HepG2 (cell line): ENCODE results near the gene TRDMT1. TPM values are rescaled to one million over a fixed set of nuclear protein-coding genes. Genes with fewer than 3 reads are reported as not detected.
A peak's percentile ranks its signal among the peaks of the same experiment; 100 is the strongest.

ENCODE experiments used
- ATAC-seq: fragments of 200-7000 bp; cut with Tn5 transposase; 3 replicates; pipeline ENCODE4 v1.9.1; 2020; ENCODE audit warnings: mild to moderate bottlenecking, moderate library complexity
- BruUV-seq: library from RNA; stranded (reverse); fragments of 400-500 nt; replicated peaks from 2 replicates; lab custom pipeline; 2021; lab: Mats Ljungman, UMichigan
- CTCF ChIA-PET: fragments of 300-600 bp; formaldehyde crosslinking; extraction: SDS; loops from one replicate; lab custom pipeline; 2021; ENCODE audit warnings: low total read pairs, inconsistent platforms, low intra/inter-chr PET ratio; lab: Yijun Ruan, JAX
- POLR2A ChIA-PET: fragments of 350-600 bp; sonication (Branson Sonifier 250); formaldehyde crosslinking; loops from one replicate; lab custom pipeline; 2020; ENCODE audit warnings: antibody characterized with exemption, inconsistent platforms; lab: Yijun Ruan, JAX
- DNase-seq: peaks from one replicate; pipeline ENCODE4 v3.0.0-alpha.2; 2015; ENCODE audit warnings: low spot score
- FAIRE-seq: peaks from 3 replicates; lab custom pipeline; 2011; peaks lifted over from hg19 to GRCh38; lab: Jason Lieb, UNC
- H2AFZ ChIP-seq: one replicate; pipeline ENCODE4 v1.6.1; 2011; ENCODE audit warnings: low read length, inconsistent platforms
- H3K27ac ChIP-seq: fragments of 300-600 bp; 3 replicates; pipeline ENCODE4 v1.8.0; 2011; ENCODE audit warnings: mixed run types, mild to moderate bottlenecking, mixed read lengths, low read length, inconsistent platforms; ENCODE audit not compliant: insufficient read depth; ENCODE audit errors: extremely low read length
- H3K27me3 ChIP-seq, 2 experiments: fragments of 200-600 bp in 1 of 2; 2 replicates in 1 of 2; 3 replicates in 1 of 2; pipeline versions ENCODE4 v1.6.0 to v1.8.0; 2011; ENCODE audit warnings: low read length in 2 of 2, mild to moderate bottlenecking in 2 of 2, moderate library complexity in 2 of 2, inconsistent platforms in 1 of 2; ENCODE audit not compliant: insufficient read depth in 2 of 2, control insufficient read depth in 1 of 2
- H3K36me3 ChIP-seq, 2 experiments: fragments of 200-600 bp in 1 of 2; replicated peaks in 1 of 2; 2 replicates in 1 of 2; 3 replicates in 1 of 2; pipeline versions ENCODE4 v1.5.1 to v1.8.0; 2011; ENCODE audit warnings: low read length in 2 of 2, inconsistent platforms in 1 of 2; ENCODE audit not compliant: insufficient read depth in 2 of 2, control insufficient read depth in 1 of 2
- H3K4me1 ChIP-seq: 2 replicates; pipeline ENCODE4 v1.5.1; 2012; ENCODE audit warnings: low read length, inconsistent platforms; ENCODE audit not compliant: insufficient read depth
- H3K4me2 ChIP-seq: 2 replicates; pipeline ENCODE4 v1.6.0; 2011; ENCODE audit warnings: low read depth, low read length, inconsistent platforms
- H3K4me3 ChIP-seq, 3 experiments: fragments of 200-600 bp in 1 of 3; sonication (generic), shearing (Covaris generic) in 1 of 3; replicated peaks in 1 of 3; 2 replicates each; pipeline ENCODE4 v1.5.1; 2011 to 2016; ENCODE audit warnings: low read length in 3 of 3, inconsistent platforms in 2 of 3, low read depth in 2 of 3, mild to moderate bottlenecking in 2 of 3, control low read depth in 1 of 3, mixed read lengths in 1 of 3; ENCODE audit not compliant: insufficient read depth in 1 of 3
- H3K79me2 ChIP-seq: one replicate; pipeline ENCODE4 v1.6.1; 2011; ENCODE audit warnings: low read length, inconsistent platforms; ENCODE audit not compliant: insufficient read depth
- H3K9ac ChIP-seq: 2 replicates; pipeline ENCODE4 v1.6.0; 2011; ENCODE audit warnings: mild to moderate bottlenecking, low read depth, low read length, inconsistent platforms; ENCODE audit not compliant: insufficient read depth
- H3K9me3 ChIP-seq: 2 replicates; pipeline ENCODE4 v1.5.1; 2012; ENCODE audit warnings: mild to moderate bottlenecking, low read length
- H4K20me1 ChIP-seq: 2 replicates; pipeline ENCODE4 v1.6.0; 2011; ENCODE audit warnings: inconsistent platforms, mild to moderate bottlenecking, low read length, moderate library complexity; ENCODE audit not compliant: insufficient read depth
- EED ChIP-seq: sonication (generic); formaldehyde crosslinking; IDR thresholded peaks from 2 replicates; pipeline ENCODE4 v1.5.0; 2020; ENCODE audit warnings: mild to moderate bottlenecking, missing genetic modification reagents
- STAG1 ChIP-seq: sonication (generic); formaldehyde crosslinking; IDR thresholded peaks from 2 replicates; pipeline ENCODE4 v1.4.0; 2020; ENCODE audit warnings: missing genetic modification reagents
- TOE1 ChIP-seq: sonication (generic); formaldehyde crosslinking; IDR thresholded peaks from 2 replicates; pipeline ENCODE4 v1.4.0; 2020; ENCODE audit warnings: mild to moderate bottlenecking, missing genetic modification reagents
- YY1 ChIP-seq: IDR thresholded peaks from 2 replicates; pipeline ENCODE4 v1.6.1; 2011; ENCODE audit warnings: low read length, low read depth, moderate library complexity, mild to moderate bottlenecking; ENCODE audit not compliant: insufficient read depth, insufficient replicate concordance
- ZBTB44 ChIP-seq: sonication (generic); formaldehyde crosslinking; IDR thresholded peaks from 2 replicates; pipeline ENCODE4 v1.4.0; 2020; ENCODE audit warnings: missing genetic modification reagents
- ZBTB8A ChIP-seq: sonication (generic); formaldehyde crosslinking; IDR thresholded peaks from 2 replicates; pipeline ENCODE4 v1.4.0; 2020; ENCODE audit warnings: mild to moderate bottlenecking, low read depth, missing genetic modification reagents, borderline replicate concordance
- ZNF83 ChIP-seq: sonication (generic); formaldehyde crosslinking; IDR thresholded peaks from 2 replicates; pipeline ENCODE4 v1.4.0; 2020; ENCODE audit warnings: missing genetic modification reagents, mild to moderate bottlenecking, borderline replicate concordance
- WGBS: methylation state at CpG from one replicate; pipeline ENCODE4 v1.1.6; 2017; ENCODE audit warnings: low lambda C conversion rate; 5-methylcytosine and 5-hydroxymethylcytosine counted together
- in situ Hi-C: cut with HindIII; loops from 2 replicates; pipeline ENCODE4 v1.10.0; 2017; ENCODE audit warnings: low pct_unique_long_range_greater_than_20kb; ENCODE audit not compliant: extremely low pct_ligation_motif_present
- intact Hi-C: fragments of 100-400 bp; cut with micrococcal nuclease; formaldehyde crosslinking; loops from one replicate; pipeline ENCODE4 v1.10.0; 2022; ENCODE audit not compliant: unreplicated experiment
- polyA plus RNA-seq, 8 experiments: library from polyadenylated mRNA; depleted of rRNA in 3 of 8; stranded (reverse) in 7 of 8; unstranded in 1 of 8; fragments of >200 nt; fragmentation: Illumina TruSeq in 4 of 8; extraction: Trizol in 4 of 8; gene quantifications; 2 replicates each; pipeline versions ENCODE4 v1.2.1 to v1.2.3, GENCODE V29; 2011 to 2016; ENCODE audit warnings: low read depth in 4 of 8, missing spikeins in 1 of 8, mixed read lengths in 1 of 8; ENCODE audit not compliant: insufficient read depth in 1 of 8
- total RNA-seq, 5 experiments: library from RNA; depleted of rRNA; stranded (reverse); fragments of >200 nt; fragmentation: Illumina TruSeq; extraction: Trizol; gene quantifications; 2 replicates each; pipeline ENCODE4 v1.2.3, GENCODE V29; 2016; ENCODE audit warnings: low read depth in 1 of 5
- TF ChIP-seq, protein P1 (sequence below): fragments of 450-650 bp; IDR thresholded peaks from 2 replicates; pipeline ENCODE4 v1.6.1; 2016
- TF ChIP-seq, protein P2 (sequence below): sonication (generic); formaldehyde crosslinking; IDR thresholded peaks from 2 replicates; pipeline ENCODE4 v1.4.0; 2020; ENCODE audit warnings: mild to moderate bottlenecking, missing genetic modification reagents

Gene TRDMT1
- total and polyA plus RNA-seq, 2 of the 13 experiments (the other 11 are each of a cell fraction or from before 2014, with no cell fraction given): 2.0 to 3.0 TPM

- DNase-seq: no peak
- ATAC-seq: no peak
- no peak overlapping the region for H2AFZ ChIP-seq
- H3K79me2 ChIP-seq: no peaks in the 10 kb centered on the region
- intact Hi-C loops: no loop called here
- CTCF ChIA-PET: no interaction called here
- H4K20me1 ChIP-seq: no peaks in the 10 kb centered on the region
- H3K27ac ChIP-seq: no peak overlapping the region
- H3K27me3 ChIP-seq: no peaks in the 10 kb centered on the region
- in situ Hi-C loops: loop anchor here (10.0 kb wide), 1 partner anchor 356 kb away; no protein-coding TSS in a partner anchor
- H3K9me3 ChIP-seq: peaks cover 9% of the 10 kb centered on the region; the same call in 1 of the 2 replicates
- TF ChIP-seq ZNF83 (CRISPR knock-in tag): no peak
- no peak for TF ChIP-seq EED (CRISPR knock-in tag)
- 0 out of 2 replicates have a peak, but pooled peaks have one; percentile 12 for TF ChIP-seq STAG1 (CRISPR knock-in tag)
- TF ChIP-seq, all 625 proteins: peak for 1
- no peak overlapping the region for H3K4me3 ChIP-seq
- H3K4me1 ChIP-seq: no peaks in the 10 kb centered on the region
- no peak overlapping the region for H3K4me2 ChIP-seq
- H3K36me3 ChIP-seq: no peaks in the 10 kb centered on the region
- POLR2A ChIA-PET: no interaction called here
- H3K9ac ChIP-seq: no peak overlapping the region
- no peak for FAIRE-seq
- BruUV-seq: no TSS peak
- WGBS: 23% methylated on average over 2 of the region's 2 CpGs
Measured at GRCh38 chr10:17250736-17251135, 49.3 kb upstream of the TRDMT1 start.

GRCh38 chr10:17249820-17250219 lies 48.3 kb upstream of the TRDMT1 start:
- H3K9me3 ChIP-seq: peaks cover 9% of the 10 kb centered on the region; the same call in 1 of the 2 replicates
- in situ Hi-C loops: loop anchor here (10.0 to 25.0 kb wide), 2 partner anchors 355 to 1388 kb away; partner anchors contain the start of gene MINDY3
- POLR2A ChIA-PET: no interaction called here
- H3K4me1 ChIP-seq: no peaks in the 10 kb centered on the region
- no peak overlapping the region for H3K4me3 ChIP-seq
- H3K79me2 ChIP-seq: no peaks in the 10 kb centered on the region
- intact Hi-C loops: loop anchor here (1.0 kb wide), 1 partner anchor 359 kb away; no protein-coding TSS in a partner anchor
- 20% methylated on average over 4 of the region's 4 CpGs for WGBS
- BruUV-seq: no TSS peak
- H2AFZ ChIP-seq: no peak overlapping the region
- ATAC-seq: no peak
- CTCF ChIA-PET: no interaction called here
- no peak for DNase-seq
- no peak overlapping the region for H3K27ac ChIP-seq
- TF ChIP-seq, protein P1, sequence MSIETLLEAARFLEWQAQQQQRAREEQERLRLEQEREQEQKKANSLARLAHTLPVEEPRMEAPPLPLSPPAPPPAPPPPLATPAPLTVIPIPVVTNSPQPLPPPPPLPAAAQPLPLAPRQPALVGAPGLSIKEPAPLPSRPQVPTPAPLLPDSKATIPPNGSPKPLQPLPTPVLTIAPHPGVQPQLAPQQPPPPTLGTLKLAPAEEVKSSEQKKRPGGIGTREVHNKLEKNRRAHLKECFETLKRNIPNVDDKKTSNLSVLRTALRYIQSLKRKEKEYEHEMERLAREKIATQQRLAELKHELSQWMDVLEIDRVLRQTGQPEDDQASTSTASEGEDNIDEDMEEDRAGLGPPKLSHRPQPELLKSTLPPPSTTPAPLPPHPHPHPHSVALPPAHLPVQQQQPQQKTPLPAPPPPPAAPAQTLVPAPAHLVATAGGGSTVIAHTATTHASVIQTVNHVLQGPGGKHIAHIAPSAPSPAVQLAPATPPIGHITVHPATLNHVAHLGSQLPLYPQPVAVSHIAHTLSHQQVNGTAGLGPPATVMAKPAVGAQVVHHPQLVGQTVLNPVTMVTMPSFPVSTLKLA: peak; percentile 68
- TF ChIP-seq YY1 (no peak), TOE1 (CRISPR knock-in tag) (no peak), ZBTB44 (CRISPR knock-in tag) (no peak), ZBTB8A (CRISPR knock-in tag) (no peak)
- TF ChIP-seq, protein P2, sequence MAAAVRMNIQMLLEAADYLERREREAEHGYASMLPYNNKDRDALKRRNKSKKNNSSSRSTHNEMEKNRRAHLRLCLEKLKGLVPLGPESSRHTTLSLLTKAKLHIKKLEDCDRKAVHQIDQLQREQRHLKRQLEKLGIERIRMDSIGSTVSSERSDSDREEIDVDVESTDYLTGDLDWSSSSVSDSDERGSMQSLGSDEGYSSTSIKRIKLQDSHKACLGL (CRISPR knock-in tag): no peak
- H3K36me3 ChIP-seq: no peaks in the 10 kb centered on the region
- H3K27me3 ChIP-seq: no peaks in the 10 kb centered on the region
- no peak overlapping the region for H3K9ac ChIP-seq
- H3K4me2 ChIP-seq: no peak overlapping the region
- H4K20me1 ChIP-seq: no peaks in the 10 kb centered on the region
- no peak for FAIRE-seq
